H54 (cell line): ENCODE data around the gene DIPK1B.
A peak's percentile ranks its signal among the peaks of the same experiment; 100 is the strongest.
"Not testable (repeated sequence)": the region's sequence is repeated elsewhere in the genome, so short reads cannot be mapped to it uniquely, and the experiment has no call there.

Source experiments
- DNase-seq: peaks from one replicate; pipeline ENCODE4 v3.0.0; 2011; ENCODE audit warnings: low spot score, mixed read lengths; ENCODE audit not compliant: insufficient read length
- FAIRE-seq: peaks from 3 replicates; lab custom pipeline; 2011; peaks lifted over from hg19 to GRCh38; lab: Jason Lieb, UNC
- POLR2A ChIP-seq: IDR thresholded peaks from 2 replicates; pipeline ENCODE4 v1.6.1; 2011; ENCODE audit warnings: low read depth, mild to moderate bottlenecking, low read length

Gene DIPK1B

DNA sequence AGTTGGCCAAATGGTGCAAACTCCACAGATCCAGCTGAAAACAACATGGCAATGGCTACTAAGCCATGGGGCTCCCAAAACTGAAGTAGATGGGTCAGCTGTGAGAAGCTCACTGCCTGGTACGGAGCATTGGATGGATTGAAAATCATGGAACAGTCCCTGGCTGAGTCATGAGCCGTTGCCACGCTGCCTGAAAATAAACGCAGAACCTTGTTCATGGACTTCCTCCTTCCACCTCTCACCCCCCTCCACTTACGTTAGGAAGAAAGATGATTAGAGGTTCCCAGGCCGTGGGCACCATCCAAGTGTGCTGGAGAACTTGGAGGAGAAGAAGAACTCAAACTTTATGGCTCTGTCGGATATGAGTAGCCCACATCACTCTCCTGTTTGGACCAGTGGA is 6.8 kb upstream of the DIPK1B start:
- no peak for TF ChIP-seq POLR2A
- no peak for DNase-seq
- no peak for FAIRE-seq

DNA sequence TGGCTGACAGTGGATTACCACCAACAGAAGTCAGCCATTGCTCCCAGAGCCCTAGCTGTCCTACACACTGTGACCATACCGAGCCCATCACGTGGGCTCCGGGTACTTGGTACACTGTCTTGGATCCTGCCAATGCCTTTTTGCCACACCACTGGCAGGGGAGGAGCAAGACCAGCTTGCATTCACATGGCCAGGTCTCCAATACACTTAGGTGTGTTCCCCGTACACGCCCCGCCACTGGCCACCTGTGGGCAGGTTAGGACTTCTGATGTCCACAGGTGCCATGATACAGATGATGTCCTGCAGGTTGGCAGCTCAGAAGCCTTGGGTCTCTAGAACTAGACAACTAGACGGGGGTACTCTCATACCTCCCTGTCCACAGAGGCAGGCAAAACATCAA is 5.4 kb upstream of the DIPK1B start:
- DNase-seq (no peak), FAIRE-seq (no peak)
- no peak for TF ChIP-seq POLR2A

DNA sequence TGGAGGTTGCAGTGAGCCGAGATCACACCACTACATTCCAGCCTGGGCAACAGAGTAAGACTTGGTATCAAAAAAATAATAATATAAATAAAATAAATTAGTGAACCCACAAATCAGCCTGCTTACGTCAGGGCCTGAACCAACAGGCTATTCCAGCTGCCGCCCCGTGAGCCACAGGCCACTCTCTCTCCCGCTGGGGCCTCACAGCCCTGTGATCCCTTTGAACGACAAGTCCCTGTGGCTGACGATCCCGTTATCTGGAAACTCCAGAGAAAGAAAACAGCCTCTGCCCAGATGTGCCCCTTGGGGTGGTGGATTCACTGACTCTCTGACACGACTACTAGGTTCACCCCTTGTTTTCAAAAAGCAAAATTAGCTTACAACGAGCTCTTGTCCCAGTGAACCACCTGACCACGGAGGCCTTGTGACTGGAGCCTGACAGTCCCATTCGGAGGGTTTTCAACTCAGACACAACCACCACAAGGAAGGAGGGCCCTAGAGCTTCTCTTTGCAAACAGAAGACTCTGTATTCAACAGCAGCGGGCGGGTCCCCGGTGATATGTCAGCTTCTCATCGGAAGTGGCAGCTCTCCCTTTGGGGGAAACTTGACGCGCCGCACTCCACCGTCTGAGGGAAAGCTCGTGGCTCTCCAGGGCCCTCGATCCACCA is 4.4 kb upstream of the DIPK1B start:
- DNase-seq (no peak), FAIRE-seq (no peak)
- no peak for TF ChIP-seq POLR2A

DNA sequence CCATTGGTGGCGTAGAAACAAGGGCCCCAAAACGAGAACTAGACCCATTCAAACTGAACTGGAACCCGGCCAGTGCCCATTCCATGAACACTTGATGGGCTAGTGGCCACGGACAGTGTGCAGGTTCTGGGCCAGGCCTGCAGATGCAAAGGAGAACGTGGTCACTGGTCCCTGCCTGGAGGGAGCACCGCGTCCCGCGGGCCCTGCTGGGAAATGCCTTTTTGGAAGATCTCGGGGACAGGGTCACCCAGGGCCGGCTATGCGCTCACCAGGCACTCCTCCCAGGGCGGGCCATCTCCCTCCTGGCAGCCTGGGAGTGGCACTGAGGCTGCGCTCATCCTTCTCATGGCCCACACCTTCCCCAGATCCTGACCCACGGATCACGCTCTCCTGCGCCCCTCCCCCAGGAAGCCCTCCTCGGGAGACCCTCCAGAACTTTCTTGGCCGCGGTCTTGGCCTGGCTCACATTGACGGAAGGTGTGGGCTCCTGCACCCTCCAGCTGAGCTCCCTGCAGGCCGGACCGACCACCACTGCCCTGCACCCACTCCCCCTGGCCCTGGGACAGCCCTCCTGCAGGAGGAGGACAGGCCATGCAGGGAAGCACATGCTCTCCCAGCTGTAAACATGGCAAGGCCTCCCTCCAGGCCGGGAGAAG is 2.8 kb upstream of the DIPK1B start:
- FAIRE-seq (no peak), DNase-seq (no peak)
- TF ChIP-seq POLR2A: no peak

DNA sequence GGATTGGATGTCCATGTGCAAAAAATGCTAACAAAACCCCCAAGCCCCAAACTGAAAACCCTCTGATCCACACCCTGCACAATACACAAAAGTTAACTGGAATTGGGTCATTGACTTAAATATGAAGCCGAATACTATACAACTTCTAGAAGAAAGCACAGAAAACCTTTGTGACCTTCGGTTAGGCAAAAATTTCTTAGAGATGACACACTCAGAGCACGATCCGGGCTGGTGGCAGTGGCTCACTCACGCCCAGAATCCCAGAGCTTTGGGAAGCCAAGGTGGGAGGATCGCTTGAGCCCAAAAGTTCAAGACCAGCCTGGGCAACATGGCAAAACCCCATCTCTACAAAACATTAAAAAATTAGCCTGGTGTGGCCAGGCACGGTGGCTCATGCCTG is 1.8 kb upstream of the DIPK1B start:
- TF ChIP-seq POLR2A: no peak
- peak; percentile 95 for DNase-seq
- peak; percentile 33 for FAIRE-seq

GRCh38 chr9:136711219-136711648 is 1.1 kb upstream of the DIPK1B start:
- not testable (repeated sequence) for DNase-seq, FAIRE-seq

DNA sequence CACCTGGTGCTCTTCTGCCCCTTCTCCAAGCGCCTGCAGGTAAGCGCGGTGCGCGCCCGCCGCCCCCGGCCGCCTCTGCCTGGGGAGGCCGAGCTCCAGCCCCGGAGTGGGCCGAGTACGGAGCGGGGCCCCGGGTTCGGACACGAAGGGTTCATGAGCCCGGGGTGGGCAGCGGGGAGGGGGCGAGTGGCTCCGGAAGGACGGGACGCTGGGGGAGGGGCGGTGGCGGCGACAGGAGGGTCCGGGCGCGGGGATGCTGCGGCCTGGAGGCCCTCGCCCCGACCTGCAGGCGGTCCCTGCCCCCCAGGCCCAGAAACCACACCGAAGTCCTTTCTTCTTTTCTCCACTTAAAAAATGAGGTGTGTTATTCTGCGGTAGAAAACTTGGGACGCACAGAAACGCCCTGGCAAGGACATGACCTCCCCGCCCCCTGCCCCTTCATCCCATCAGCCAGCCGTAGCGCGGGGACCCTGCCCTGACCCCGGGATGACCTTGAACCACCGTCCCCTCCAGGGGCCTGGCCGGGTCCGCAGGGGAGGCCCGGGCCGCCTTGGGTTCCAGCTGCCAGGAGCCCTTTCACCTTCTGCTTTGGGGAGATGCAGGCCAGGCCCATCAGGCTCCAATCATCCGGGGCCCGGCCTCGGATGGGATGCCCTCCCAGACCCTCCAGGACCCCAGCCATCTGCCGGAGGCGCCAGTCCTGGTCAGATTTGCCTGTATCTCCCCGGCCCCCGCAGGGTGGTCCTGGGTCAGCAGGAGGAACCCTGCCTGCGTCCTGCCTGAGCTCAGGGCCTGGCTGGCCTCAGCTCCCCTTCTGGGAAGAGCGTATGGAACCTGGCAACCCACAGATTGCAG is 545 bp downstream of the DIPK1B start:
- DNase-seq: no peak
- FAIRE-seq: no peak
- TF ChIP-seq POLR2A: no peak

GRCh38 chr9:136713550-136713949 is 1.2 kb downstream of the DIPK1B start:
- no peak for TF ChIP-seq POLR2A
- DNase-seq (no peak), FAIRE-seq (no peak)

DNA sequence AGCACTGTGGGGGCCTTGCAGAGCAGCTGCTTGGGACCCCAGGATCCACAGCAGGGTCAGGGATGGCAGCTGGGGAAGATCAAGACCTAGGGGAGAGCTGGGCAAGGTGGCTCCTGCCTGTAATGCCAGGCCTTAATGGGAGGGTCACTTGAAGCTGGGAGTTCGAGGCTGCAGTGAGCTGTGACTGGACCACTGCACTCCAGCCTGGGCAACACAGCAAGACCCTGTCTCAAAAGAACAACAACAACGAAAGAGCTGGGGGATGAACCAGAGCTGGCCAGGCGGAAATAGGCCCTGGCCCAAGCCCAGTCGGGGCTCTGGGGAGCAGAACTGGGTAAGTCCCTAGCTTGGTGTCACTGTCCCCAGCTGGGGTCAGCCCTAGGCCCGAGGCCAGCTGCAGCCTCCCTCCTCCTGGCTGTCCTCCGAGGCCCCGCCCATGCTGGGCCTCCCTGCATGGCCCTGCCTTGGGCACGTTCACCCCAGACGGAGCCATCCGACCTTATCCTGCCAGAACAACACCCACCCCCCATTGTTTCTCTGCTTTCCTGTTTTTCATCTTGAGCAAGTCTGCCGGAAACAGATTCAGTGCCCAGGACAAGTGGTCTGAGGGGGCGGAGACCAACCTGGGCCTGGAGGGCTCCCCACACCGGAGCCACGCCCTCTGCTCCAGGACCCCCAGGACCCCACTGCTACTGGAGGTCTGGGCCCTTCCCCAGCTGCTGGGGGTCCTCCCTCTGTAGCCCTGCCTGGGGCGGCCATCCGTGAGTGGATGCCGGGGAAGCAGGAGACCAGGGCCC is 1.9 kb downstream of the DIPK1B start:
- TF ChIP-seq POLR2A: no peak
- DNase-seq (no peak), FAIRE-seq (no peak)

DNA sequence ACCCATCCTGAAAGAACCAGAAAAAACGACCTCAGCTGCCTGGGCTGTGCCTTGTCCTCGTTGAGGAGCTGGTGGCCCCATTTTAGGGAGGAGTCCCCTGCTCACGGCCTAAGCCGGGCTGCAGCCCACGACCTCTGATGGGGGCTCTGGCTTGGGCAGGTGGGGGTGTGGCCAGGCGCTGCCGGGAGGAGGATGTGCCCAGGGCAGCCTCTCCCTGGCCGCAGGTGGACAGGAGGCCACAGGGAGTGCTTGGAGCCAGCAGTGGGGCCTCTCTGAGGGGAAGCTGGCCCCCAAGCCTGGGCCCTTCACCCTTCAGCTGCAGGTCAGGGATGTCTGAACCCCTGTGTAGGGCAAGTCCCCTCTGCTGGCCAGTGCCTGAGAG is 2.5 kb downstream of the DIPK1B start:
- no peak for TF ChIP-seq POLR2A
- FAIRE-seq: no peak

DNA sequence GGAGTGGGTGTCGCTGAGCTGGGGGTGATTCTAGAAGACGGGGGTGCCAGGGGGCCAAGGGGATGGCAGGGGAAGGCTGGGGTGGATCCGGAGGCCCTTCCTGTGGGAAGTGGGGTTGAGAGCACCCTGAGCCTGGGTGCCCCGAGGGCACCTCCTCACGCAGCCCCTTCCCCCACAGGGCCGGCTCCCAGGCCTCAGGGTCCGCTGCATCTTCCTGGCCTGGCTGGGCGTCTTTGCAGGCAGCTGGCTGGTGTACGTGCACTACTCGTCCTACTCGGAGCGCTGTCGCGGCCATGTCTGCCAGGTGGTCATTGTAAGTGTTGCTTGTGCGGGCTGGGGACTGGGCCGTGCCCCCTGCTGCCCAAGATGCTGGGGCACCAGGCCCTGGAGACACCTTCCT is 5.0 kb downstream of the DIPK1B start:
- TF ChIP-seq POLR2A: no peak
- no peak for FAIRE-seq

More for the DNA sequence above, 2.5 kb downstream of the DIPK1B start:
- no peak for DNase-seq

DNA sequence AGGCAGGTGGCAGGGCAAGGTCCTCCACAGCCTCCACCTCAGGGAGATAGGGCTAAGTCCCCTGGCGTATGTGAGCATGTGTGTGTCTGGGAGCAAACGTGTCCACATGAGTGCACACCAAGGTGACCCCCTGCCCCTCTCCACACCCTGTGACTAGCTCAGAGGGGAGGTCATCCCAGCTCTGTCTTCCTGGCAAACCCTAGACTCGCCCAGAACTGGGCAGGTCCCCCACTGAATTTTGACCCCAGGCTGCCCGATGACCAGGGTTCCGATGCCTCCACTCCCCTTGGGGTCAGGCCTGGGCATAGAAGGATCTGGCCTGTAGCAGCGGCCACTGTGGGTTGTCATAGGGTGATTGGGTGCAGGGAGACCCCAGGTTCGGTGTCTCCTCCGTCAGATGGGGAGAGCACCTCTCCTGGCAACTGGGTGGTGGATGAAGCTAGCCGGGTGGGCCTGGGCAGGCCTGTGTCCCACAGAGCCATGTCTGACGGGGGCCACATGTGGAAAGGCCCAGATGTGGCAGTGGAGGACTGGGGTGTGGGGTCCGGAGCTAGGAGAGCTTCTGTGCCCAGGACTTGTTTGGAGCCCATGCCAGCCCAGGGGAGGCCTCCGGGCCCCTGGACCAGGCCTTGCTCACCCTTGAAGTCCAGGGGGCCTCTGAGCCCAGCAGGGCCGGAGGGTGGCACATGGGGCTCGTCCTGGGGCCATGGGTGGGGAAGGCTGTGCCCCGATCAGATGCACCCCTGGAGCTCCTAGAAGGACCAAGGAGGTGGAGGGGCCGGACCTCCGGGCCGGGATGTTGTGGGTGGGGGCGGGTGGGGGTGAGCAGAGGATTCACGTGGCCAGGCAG is 6.2 kb downstream of the DIPK1B start:
- FAIRE-seq (no peak), DNase-seq (no peak)
- no peak for TF ChIP-seq POLR2A

More for the DNA sequence above, 5.0 kb downstream of the DIPK1B start:
- DNase-seq: no peak
